SH-SY5Y (cell line): ENCODE data around the gene MARK1.

Experiments used
- GATA2 ChIP-seq: IDR thresholded peaks from 2 replicates; pipeline ENCODE4 v1.6.1; 2011; ENCODE audit warnings: mild to moderate bottlenecking, low read depth, low read length
- GATA3 ChIP-seq: IDR thresholded peaks from 2 replicates; pipeline ENCODE4 v1.6.1; 2011; ENCODE audit warnings: low read depth, mild to moderate bottlenecking, low read length, moderate library complexity

MARK1 gene

GRCh38 chr1:220631238-220631815, 103.4 kb downstream of the MARK1 start:
- TF ChIP-seq GATA2 (peak; percentile 55), GATA3 (peak; percentile 51; the same call in 1 of the 2 replicates)

DNA sequence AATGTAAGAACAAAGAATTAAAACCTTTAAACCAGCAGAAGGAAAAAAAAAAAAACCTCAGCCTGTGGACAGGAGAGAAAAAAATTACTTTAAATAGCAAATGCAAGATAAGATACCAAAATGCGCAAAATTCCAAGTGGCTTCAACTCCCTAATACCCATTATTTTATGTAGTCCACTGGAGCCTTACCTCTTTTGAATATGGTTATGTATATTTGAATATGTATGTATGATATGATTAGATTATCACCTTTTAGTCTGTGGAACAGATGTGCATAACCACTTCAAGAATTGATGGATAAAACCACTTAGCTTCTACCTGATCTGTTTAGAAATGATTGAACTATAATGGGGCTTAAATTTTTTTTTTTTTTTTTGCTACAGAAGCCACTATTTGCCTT, 109.8 kb downstream of the MARK1 start:
- TF ChIP-seq GATA2 (no peak), GATA3 (no peak)

- TF ChIP-seq GATA2 (no peak), GATA3 (no peak)
These were observed 114.3 kb downstream of the MARK1 start for GRCh38 chr1:220642285-220642684.

DNA sequence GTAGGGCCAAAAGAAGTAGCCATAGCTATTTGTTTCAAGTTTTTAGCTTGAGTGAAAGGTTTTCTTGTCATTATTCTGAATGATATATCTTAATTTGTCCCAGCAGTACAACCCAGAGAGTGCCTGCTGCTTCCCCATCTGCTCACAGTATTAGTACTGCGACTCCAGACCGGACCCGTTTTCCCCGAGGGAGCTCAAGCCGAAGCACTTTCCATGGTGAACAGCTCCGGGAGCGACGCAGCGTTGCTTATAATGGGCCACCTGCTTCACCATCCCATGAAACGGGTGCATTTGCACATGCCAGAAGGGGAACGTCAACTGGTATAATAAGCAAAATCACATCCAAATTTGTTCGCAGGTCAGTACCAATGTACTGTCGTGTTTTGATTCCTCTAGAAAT, 125.1 kb downstream of the MARK1 start:
- TF ChIP-seq GATA2 (no peak), GATA3 (no peak)

DNA sequence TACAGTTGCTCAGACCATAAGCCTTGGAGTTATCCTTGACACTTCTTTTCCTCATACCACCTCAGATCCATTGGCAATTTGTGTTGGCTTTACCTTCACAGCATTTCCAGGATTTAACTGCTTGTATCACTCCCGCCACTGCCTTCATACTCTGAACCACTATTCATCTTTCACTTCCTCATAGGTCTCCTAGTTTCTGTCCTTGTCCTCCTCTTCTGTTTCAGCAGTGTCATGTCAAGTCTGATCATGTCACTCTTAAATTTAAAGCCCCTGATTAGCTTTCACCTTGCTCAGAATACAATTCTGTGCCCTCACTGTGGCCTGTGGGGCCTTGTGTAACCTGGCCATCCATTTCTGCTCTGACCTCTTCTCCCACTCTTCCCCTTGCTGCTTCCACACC, 127.6 kb downstream of the MARK1 start:
- TF ChIP-seq GATA2 (no peak), GATA3 (no peak)

GRCh38 chr1:220655961-220656740, 128.2 kb downstream of the MARK1 start:
- no peak for TF ChIP-seq GATA3
- no peak for TF ChIP-seq GATA2

- TF ChIP-seq GATA3 = no peak
- TF ChIP-seq GATA2 = no peak
These were observed 138.4 kb downstream of the MARK1 start for GRCh38 chr1:220666349-220666748.

GRCh38 chr1:220669005-220669404, 141.1 kb downstream of the MARK1 start:
- TF ChIP-seq GATA3 (no peak), GATA2 (no peak)

DNA sequence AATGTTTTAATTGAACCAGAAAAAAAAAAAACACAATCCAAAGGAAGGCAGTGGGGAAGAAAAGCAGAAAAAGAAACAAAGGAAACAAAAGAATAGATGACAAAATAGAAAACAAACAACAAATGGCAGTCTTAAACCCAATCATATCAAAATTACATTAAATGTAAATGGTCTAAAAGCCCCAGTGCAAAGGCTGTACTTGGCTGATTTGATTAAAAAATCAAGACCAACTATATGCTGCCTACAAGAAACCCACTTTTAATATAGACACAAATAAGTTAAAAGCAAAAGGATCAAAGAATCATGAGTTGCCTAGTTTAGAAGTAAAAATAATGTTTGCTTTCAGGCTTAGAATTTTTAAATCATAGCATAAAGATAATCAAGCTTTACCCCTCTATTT, 142.4 kb downstream of the MARK1 start:
- TF ChIP-seq GATA3 (no peak), GATA2 (no peak)

DNA sequence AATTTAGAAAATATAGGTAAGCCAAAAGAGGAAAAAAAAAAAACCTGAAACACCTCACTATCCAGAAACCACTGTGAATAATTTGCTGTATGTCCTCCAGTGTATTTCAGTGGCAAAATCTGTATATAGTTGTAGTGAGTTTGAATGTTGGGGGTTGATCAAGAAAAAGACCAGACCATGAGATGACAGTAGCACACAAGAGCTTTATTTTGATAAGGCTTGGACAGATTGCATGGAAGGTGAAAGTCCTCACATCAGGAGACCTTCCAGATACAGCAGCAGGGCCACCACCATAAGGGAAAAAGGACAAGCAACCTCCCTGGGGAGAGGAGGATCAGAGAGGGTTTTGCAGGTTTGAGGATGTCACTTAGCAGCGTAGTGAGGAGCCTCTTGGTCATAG, 146.0 kb downstream of the MARK1 start:
- TF ChIP-seq GATA2 = no peak
- TF ChIP-seq GATA3 = no peak

GRCh38 chr1:220677251-220677650, 149.3 kb downstream of the MARK1 start:
- TF ChIP-seq GATA3 = no peak
- TF ChIP-seq GATA2 = no peak

DNA sequence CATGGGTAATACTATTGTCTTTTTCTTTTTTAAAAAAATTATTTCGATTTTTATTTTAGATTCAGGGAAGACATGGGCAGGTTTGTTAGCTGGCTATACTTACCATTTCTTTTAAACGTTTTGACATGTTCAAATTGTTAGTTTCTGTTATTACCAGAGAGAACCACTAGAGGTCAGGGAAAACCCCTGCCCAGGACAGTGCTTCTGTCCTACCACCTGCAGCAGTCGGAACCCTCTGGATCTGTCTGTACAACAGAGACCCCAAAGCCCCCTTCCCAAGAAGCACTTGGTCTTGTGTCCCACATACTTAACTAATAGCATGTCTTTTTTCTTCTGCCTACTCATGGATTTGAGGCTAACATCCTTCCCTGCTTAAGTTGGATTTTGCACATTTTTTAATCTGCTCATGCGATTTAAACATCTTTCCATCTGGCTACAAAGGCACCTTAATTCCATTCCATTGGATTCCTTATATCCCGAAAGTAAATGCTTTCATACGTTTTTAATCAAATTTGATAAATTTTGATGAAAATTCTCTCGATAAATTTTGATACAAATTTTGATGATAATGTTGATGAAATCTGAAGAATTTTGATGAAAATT, 152.2 kb downstream of the MARK1 start:
- TF ChIP-seq GATA2 (no peak), GATA3 (no peak)

GRCh38 chr1:220681220-220681880, 153.4 kb downstream of the MARK1 start:
- TF ChIP-seq GATA3 = no peak
- no peak for TF ChIP-seq GATA2

GRCh38 chr1:220682901-220683576, 155.1 kb downstream of the MARK1 start:
- TF ChIP-seq GATA2 (no peak), GATA3 (no peak)
